ENCODE measurements around the gene SPEF2. TPM values are rescaled to one million over a fixed set of nuclear protein-coding genes. Genes with fewer than 3 reads are reported as not detected.

SPEF2 gene
- total RNA-seq, 1 donor from 2014 or later = 2.7 TPM

- H3K27me3 ChIP-seq (ENCODE audit: low read depth) = no peaks in the 10 kb centered on the region
- H3K36me3 ChIP-seq = no peaks in the 10 kb centered on the region
- no peaks in the 10 kb centered on the region for H3K4me1 ChIP-seq
- H3K9me3 ChIP-seq (replicated peaks) = no peaks in the 10 kb centered on the region
- H3K4me3 ChIP-seq = no peak overlapping the region
- TF ChIP-seq CTCF (IDR thresholded peaks at IDR 0.05; ENCODE audit: borderline replicate concordance) = no peak
- no peak overlapping the region for H3K27ac ChIP-seq (replicated peaks)
- no peak for DNase-seq
- intact Hi-C loops (cut with micrococcal nuclease) = no loop called here
Measured at GRCh38 chr5:35857606-35858205, 240.0 kb downstream of the SPEF2 start.

- peaks cover under 1% of the 10 kb centered on the region for H3K9me3 ChIP-seq (replicated peaks)
- H3K36me3 ChIP-seq = no peaks in the 10 kb centered on the region
- intact Hi-C loops (cut with micrococcal nuclease) = no loop called here
- H3K4me3 ChIP-seq = no peak overlapping the region
- H3K27ac ChIP-seq (replicated peaks) = no peak overlapping the region
- H3K27me3 ChIP-seq (ENCODE audit: low read depth) = no peaks in the 10 kb centered on the region
- no peak for DNase-seq
- H3K4me1 ChIP-seq = no peaks in the 10 kb centered on the region
- no peak for TF ChIP-seq CTCF (IDR thresholded peaks at IDR 0.05; ENCODE audit: borderline replicate concordance)
Measured at GRCh38 chr5:35859101-35859661, 241.5 kb downstream of the SPEF2 start.

GRCh38 chr5:35860686-35861085 lies 243.0 kb downstream of the SPEF2 start:
- no peak for DNase-seq
- H3K27me3 ChIP-seq (ENCODE audit: low read depth) = no peaks in the 10 kb centered on the region
- no peaks in the 10 kb centered on the region for H3K4me1 ChIP-seq
- TF ChIP-seq CTCF (IDR thresholded peaks at IDR 0.05; ENCODE audit: borderline replicate concordance) = no peak
- no peak overlapping the region for H3K4me3 ChIP-seq
- intact Hi-C loops (cut with micrococcal nuclease) = no loop called here
- no peak overlapping the region for H3K27ac ChIP-seq (replicated peaks)
- peaks cover 3% of the 10 kb centered on the region for H3K9me3 ChIP-seq (replicated peaks)
- H3K36me3 ChIP-seq = no peaks in the 10 kb centered on the region

- Histone ChIP-seq H3K27me3 (ENCODE audit: low read depth) (no peaks in the 10 kb centered on the region), H3K27ac (replicated peaks) (no peak overlapping the region), H3K9me3 (replicated peaks) (peaks cover 3% of the 10 kb centered on the region), H3K4me3 (no peak overlapping the region), H3K36me3 (no peaks in the 10 kb centered on the region), H3K4me1 (no peaks in the 10 kb centered on the region)
- DNase-seq = no peak
- intact Hi-C loops (cut with micrococcal nuclease) = no loop called here
- no peak for TF ChIP-seq CTCF (IDR thresholded peaks at IDR 0.05; ENCODE audit: borderline replicate concordance)
Measured at GRCh38 chr5:35861718-35862117, 244.1 kb downstream of the SPEF2 start.

GRCh38 chr5:35862126-35862525 lies 244.5 kb downstream of the SPEF2 start:
- H3K36me3 ChIP-seq = no peaks in the 10 kb centered on the region
- H3K9me3 ChIP-seq (replicated peaks) = peaks cover 3% of the 10 kb centered on the region
- no peaks in the 10 kb centered on the region for H3K4me1 ChIP-seq
- DNase-seq = no peak
- intact Hi-C loops (cut with micrococcal nuclease) = no loop called here
- H3K27ac ChIP-seq (replicated peaks) = no peak overlapping the region
- no peaks in the 10 kb centered on the region for H3K27me3 ChIP-seq (ENCODE audit: low read depth)
- no peak overlapping the region for H3K4me3 ChIP-seq
- TF ChIP-seq CTCF (IDR thresholded peaks at IDR 0.05; ENCODE audit: borderline replicate concordance) = no peak
